Cerebellar nuclear complex (tissue), 1 donor: ENCODE data around the gene PODNL1.

Experiments used
- DNase-seq, 2 experiments: peaks; one replicate each; lab custom pipeline; 2025; lab: John Stamatoyannopoulos, UW

Gene PODNL1, protein sequence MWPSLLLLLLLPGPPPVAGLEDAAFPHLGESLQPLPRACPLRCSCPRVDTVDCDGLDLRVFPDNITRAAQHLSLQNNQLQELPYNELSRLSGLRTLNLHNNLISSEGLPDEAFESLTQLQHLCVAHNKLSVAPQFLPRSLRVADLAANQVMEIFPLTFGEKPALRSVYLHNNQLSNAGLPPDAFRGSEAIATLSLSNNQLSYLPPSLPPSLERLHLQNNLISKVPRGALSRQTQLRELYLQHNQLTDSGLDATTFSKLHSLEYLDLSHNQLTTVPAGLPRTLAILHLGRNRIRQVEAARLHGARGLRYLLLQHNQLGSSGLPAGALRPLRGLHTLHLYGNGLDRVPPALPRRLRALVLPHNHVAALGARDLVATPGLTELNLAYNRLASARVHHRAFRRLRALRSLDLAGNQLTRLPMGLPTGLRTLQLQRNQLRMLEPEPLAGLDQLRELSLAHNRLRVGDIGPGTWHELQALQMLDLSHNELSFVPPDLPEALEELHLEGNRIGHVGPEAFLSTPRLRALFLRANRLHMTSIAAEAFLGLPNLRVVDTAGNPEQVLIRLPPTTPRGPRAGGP

DNA sequence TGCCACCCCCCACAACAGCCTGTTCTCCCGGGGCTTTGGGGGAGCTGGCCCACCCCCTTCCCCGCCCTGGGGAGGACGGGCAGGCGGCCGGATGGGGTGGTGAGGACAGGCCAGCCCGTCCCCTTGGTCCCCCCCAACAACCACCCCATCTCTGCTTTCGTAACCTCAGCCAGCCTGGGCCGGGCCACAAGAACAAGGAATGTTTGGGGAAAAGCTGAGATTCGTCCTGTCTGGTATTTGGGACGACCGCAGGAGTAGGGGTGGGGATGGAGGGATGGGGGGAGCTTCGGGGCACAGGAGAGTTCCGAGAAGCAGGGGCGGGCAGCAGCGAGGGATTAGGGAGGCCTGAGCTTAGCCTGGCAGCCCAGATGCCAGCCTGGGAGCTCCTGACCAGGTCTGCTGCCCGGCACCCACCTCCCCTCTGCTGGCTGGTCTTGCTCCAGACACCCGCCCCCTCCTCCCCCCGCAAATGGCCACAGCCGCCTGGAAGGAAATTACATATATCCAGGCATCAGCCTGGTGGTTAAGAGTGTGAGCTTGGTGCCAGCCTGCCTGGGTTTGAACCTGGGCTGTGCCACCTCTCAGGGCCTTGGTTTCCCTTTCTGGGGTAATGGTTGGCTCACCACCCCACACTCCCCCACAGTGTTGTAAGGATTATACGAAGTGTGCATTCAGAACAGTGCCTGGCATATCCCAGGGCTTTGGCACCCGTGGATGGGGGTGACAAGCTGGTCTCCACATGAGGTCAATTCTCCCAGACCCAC lies at the start of gene PODNL1:
TSS of gene PODNL1 (minus strand) at position 117 of the 764 bp plus-strand sequence. CDS start 236 bp downstream, outside the sequence.
- no peak for DNase-seq

DNA sequence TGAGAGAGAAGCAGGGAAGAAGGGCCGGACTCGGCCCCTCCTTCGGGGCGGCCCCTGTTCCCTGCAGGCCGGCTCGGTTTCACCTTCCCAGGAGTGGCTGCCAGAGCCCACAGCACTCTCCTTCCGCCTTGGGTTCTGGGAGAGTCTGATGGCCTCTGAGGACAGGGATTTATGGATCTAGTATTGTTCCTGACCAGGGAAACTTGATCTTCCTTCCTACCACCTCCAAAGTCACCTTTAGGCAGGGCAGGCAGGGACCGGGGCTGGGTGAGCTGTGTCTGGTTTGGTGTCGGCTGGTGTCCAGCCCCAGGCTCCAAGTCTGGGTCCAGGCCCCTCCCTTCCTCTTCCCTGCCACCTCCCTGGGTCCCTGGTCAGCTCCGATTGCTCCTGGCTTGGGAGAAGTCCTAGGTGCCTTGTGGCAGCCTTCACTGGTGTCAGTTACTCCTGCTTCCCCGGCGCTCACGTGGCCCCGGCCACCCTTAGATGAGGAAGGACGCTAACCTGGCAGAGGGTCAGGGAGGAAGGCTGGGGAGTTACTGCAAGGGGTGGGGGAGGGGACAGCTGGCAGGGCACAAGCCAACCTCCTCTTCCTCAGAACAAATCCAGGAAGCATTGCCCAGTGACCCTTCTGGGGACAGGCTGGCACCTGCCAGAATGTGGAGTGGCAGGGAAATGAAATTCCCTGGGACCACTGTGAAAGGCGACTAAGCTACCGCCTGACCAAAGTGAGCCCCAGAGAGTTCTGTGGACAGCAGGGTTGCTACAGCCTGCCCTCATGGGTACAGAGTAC lies 49.1 kb upstream of the PODNL1 start:
- no peak for DNase-seq

DNA sequence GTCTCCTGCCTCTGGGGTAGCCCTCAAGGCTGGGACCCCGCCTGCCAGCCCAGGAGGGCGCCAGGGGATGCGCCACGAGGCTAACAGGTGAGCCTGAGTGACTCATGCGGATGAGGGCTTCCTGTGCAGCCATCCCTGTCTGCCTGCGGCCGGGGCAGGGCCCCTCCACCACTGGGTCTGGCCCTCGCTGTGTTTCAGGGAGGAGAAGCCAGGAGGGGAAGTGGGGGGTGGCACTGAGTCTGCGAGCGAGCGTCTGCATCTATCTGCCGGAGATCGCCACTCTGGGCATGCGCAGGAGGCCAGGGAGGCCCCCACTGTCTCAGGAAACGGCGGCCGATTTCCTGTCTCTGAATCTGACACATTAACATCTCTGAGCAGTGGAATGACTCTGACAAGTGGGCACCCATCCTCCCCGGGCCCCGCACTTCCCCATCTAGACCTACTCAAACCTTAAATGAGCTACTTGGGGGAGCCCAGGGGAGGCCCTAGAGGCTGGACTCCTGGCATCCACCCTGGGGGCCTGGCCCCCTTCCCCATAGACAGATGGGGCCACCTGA lies 48.2 kb upstream of the PODNL1 start:
- DNase-seq = peak in 1 of 2 experiments; percentile 62

DNA sequence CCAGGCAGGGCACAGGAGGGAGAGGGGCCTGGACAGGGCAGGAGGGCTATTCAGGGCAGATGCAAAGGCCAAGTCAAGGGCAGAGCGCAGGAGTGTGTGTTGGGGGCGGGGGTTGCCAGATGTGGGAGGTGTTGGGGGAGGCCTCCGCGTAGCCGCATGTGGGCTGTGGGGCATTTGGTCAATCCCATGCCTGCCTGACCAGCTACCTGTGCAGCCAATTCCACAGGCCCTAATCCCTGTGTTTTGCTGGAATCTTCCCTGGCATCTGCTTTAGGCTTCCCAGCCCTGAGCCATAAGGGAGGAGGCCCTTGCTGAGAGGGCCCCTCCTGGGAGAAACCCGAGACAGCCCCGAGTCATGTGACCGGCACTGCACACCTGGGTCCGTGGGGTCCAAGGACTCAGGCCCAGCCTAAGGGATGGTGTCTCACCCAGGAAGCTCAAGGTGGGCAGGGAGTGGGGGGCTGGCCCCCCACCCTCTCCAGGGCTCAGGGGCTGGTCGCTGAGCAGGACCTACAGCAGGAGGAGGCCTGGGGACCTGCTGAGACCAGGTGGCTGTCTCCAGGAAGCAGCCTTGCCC lies 47.6 kb upstream of the PODNL1 start:
- DNase-seq = no peak

DNA sequence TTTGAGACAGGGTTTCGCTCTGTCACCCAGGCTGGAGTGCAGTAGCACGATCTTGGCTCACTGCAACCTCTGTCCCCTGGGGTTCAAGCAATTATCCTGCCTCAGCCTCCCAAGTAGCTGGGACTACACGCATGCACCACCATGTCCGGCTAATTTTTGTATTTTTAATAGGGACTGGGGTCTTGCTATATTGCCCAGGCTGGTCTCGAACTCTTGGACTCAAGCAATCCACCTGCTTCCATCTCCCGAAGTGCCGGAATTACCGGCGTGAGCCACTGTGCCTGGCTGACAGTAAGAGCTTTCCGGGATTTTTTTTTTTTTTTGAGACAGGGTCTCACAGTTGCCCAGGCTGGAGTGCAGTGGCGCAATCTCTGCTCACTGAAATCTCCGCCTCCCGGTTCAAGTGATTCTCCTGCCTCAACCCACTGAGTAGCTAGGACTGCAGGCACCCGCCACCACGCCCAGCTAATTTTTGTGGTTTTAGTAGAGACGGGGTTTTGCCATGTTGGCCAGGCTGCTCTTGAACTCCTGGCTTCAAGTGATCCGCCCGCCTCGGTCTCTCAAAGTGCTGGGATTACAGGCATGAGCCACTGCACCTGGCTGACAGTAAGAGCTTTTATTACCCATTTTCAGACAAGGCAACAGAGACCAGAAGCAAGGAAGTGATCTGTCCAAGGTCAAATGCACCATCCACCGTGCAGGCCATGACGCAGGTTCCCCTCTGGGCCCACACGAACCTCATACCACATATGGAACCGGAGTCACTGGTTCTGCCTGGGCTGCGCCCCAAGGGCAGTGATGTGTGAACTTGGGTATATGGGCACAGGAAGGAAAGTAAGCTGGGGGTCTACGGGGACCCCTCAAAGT lies 46.9 kb upstream of the PODNL1 start:
- DNase-seq = no peak

DNA sequence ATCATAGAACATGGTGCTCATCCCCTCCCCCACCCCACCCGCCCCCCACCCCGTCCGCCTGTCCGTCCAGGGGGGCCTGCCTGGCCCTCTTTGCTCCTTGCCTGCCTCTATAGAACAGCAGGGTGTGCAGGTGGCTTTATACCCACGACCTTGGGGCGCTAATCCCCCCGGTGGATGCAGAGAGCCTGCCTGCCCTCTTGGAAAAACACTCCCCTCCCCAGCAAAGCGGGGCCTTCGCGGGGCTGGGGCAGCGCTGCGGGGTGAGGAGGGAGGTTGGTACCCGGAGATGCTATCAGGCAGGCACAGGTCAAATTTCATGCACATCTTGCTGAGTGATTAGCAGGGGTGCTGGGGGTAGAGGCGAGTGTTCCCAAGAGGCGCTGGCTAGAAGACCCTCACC lies 46.0 kb upstream of the PODNL1 start:
- DNase-seq = no peak

DNA sequence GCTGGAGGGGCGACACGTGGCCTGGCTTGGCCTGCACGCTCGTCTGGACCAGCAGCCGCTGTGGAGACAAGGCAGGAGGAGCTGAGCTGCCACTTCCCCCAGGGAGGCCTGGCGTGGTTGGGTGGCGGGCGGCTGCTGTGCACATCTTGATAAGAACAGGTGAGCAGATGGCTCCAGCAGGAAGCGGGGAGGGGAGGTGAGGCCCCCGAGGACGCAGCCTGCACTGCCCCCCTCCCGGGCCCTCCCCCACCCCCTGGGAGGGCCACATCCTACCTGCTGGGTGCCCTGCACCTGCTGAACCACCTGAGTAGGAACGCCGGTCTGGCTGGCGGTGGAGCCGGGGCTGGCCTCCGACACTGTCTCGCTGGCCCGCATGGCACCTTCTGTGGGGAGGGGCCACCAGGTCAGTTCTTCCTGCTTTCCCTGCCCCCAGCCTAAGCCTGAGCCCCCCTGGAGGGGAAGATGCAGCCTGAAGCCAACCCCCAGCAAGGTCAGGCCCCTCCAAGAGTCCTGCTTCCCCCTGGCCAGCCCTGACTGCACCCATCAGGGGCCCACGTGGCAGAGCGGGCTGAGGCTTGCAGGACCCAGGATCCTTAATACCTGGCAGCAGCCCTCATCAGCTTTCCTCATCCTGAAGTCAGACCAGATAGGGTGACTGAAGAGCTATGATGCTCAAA lies 45.1 kb upstream of the PODNL1 start:
- no peak for DNase-seq

DNA sequence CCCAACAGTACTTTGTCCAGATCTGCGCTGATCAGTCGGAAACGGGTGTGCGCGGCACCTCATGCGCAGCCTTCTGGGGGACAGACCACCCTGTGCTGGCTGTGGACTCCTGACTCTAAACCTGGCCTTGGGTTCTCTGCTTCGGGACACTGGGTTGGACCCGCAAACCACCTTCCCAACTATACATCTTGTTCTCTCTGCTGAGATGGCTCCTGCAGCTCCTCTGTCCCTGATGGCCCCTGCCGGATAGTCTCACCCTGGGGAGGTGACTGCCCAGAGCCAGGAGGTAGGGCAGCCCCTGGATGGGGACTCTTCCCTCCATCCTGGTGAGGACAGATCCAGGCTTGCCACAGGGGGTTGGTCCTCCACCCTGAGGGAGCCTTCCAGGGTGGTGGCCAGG lies 44.6 kb upstream of the PODNL1 start:
- no peak for DNase-seq

DNA sequence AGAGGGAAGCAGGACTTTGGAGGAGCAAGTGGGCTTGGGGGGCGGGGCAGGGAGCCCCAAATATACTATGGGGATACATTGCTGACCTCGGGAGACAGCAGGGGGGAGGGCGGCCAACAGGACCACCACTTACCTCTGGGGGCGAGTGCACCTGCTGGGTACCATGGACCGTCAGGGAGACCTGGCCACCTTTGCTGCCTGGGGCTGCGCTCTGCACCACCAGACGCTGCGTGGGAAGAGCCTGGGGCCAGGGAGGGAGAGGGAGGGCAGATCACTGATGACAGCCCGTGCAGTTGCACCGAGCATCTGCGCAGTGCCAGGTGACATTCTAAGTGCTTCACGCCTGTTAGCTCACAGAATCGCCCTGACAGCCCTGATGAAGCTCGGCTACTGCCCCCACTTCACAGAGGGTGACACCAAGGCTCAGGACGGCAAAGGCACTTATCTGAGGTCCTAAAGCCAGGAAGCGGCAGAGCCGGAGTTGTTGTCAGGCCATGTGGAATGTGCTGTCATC lies 43.8 kb upstream of the PODNL1 start:
- DNase-seq = no peak

DNA sequence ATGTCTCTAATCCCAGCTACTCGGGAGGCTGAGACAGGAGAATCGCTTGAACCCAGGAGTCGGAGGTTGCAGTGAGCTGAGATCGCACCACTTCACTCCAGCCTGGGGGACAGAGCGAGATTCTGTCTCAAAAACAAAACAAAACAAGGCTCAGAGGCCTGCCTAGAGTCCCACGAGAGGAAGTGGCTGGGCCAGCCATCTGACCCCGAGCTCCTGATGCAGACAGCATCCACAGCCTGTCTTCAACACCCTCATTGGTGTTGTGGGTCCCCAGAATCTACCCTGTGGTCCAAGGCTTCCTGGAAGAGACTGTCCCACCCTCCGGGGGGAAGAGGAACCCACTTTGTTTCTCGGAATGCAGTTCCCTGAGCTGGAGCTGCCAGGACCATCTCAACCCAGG lies 43.2 kb upstream of the PODNL1 start:
- DNase-seq = no peak

DNA sequence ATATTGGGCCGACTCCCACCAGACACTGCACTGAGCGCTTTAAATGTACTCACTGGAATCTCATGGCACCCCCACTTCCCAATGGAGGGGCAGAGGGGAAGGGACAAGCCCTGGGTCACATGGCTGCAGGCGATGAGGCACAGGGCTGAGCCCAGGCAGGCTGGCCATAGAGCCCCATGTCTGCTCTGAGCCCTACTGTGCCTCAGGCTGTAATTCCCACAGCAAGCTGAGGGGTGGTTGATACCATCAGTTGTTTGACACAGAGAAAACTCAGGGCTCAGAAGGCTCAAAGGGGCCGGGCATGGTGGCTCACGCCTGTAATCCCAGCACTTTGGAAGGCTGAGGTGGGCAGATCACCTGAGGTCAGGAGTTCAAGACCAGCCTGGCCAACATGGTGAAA lies 42.8 kb upstream of the PODNL1 start:
- DNase-seq = no peak

DNA sequence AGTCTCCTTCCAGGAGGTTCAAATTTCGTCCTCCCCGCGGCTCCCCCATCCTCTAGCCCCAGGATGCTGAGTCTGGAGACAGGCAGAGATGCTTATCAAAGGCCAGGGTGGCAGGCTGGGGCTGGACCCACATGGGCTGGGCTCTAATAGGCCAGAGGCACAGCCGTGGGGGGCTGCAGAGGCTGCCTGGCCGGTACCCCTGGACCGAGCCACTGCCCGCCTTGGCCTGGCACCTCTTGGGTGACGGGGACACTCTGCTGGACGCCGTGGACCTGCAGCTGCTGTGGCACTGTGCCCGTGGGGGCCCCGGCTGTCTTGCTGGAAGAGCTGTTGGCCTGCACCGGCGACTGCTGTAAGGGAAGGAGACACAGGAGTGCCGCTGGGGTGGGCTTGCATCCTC lies 42.1 kb upstream of the PODNL1 start:
- DNase-seq = no peak

DNA sequence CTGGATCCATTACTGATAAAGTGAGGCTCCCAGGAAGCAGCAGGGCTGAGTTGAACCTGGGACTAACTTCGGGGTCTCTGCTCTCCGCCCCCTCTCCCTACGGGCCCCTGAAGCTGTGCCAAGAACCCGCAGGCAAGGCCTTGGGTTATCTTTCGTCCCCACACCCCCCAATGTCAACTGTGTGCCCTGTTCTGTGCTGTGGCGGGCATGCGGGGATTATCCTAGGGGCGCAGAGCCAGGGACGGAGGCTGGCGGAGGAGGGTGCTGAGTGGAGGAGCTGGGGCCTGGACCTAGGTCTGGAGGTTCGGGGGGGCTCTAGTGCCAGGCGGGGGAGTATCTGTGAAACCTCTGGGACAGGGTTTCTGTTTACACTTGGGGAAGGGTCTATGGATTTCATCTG lies 41.5 kb upstream of the PODNL1 start:
- no peak for DNase-seq

DNA sequence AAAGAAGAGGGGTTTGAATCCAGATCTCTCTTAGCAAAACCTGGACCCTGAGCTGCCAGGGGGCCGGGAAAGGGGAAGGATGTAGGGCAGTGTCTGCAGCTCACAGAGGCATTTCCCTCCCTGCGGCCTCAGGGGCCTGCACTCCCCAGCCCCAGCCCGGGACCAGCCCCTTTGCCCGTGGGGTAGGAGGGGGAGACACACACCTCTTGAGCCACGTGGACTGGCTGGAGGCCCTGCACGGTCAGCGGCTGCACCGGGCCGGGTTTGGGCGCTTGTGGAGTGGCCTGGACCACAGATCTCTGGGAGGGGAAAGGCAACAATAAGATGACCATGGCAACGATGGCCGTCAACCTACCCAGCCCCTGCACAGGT lies 41.0 kb upstream of the PODNL1 start:
- no peak for DNase-seq

DNA sequence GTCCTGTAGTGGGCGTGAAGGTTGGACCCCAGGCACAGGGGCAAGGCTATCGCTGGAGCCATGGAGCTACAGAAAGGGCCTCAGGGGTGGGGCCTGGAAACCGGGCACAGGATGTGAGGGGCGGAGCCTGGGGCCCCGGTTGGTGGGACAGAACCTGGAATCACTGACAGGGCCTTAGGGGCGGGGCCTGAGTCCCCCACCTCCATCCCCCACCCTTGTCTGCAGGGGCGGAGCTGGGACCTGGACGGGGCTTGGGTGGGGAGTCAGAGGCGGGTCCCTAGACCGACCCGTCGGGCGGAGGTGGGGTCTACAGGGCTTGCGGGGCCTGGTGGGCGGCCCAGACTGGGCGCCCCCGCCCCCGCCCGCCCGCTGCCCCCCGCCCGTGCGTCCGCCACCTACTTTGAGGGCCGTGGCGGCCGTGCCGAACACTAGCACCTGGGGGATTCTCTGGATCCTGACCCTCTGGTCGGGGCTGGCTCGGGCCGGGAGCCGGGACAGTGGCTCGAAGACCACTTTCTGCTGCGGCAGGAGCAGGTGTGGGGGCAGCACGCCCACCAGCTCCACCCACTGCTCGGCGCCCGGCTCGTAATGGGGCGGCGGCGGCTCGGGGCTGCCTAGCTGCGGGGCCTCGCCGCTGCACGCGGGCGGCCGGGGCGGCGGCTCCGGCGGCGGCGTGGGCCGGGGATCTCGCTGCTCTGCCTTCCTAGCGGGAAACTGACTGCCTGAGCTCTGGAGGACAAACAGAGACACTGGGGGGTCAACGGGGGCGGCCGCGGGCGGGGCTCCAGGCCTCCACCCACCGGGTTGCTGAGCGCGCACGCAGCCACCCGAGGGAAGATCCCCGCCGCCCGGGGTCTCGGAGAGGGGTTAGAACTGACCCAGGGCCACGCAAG lies 40.4 kb upstream of the PODNL1 start:
- no peak for DNase-seq

DNA sequence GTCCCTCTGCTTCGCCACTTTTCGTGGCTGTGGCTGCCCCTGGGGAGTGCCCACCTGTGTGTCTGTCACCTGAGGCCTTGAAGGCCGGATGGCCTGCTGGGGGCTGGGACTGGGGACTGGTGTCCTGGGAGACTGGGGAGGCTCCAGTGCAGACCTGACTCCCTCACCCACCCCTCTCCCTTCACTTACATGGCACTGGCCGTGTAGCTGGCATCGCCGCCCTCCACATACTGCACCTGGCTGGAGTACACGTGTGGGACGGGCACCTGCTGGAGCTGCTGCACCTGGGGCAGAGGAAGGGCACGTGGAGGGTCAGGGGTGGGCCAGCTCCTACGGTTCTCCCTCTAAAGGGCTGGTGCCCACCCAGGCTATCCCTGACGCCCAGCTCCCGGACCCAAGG lies 39.6 kb upstream of the PODNL1 start:
- no peak for DNase-seq

DNA sequence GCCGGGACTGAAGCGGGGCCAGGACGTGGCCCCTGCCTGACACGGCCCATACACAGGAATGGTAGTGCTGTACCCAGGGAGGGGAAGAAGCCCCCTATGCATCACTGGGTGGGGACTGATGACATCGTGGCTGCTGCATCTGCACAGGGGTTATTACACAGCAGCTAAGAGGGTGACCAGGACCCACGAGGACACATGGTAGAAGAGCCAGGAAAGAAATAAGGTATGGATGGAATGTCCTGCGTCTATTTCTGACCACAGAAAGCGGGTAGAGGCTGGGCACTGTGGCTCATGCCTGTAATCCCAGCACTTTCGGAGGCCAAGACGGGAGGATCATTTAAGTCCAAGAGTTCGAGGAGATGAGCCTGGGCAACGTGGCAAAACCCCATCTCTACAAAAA lies 38.2 kb upstream of the PODNL1 start:
- DNase-seq = no peak

DNA sequence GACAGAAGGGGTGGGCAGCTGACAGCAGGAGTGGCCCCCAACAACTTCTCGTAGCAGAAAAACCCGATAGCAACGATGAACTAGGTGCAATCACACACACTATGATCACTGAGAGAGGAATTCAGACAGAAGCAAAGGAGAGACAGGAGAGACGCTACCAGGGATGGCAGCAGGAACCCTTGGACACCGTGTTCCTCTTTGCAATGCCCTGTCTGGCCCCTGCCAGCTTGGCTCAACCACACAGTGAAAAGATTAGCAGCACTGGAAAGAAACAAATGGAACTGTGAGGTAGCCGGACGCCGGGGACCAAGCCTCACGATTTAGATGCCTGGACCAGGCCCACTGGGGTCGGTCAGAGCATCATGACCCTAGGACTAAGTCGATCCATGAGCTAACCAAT lies 37.7 kb upstream of the PODNL1 start:
- peak in 1 of 2 experiments; percentile 9 for DNase-seq

DNA sequence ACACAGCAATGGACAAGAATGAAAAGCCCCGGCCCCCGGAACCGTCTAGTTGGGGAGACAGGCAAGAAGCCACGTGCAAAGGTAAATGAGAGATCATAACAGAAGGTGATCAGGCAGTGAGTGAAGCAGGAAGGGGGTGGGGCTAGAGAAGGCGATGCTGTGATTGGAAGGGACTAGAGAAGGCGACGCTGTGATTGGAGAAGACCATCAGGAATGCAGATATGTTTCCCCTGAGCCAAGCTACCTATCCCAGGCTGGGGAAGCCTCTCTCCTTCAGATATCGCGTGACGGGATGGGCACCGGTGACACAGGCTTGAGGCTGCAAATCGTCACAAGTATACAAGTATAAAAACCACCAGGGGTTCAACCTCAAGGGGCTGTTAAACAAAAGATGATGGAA lies 35.9 kb upstream of the PODNL1 start:
- peak in 1 of 2 experiments; percentile 74 for DNase-seq
